Loucy (cell line): Measurements from ENCODE around the gene CHN2.

ENCODE experiments used
- H2AFZ ChIP-seq: fragments of 200-600 bp; sonication (generic); 2 replicates; pipeline ENCODE4 v1.6.0; 2016; ENCODE audit warnings: antibody characterized with exemption, mild to moderate bottlenecking, low read length, moderate library complexity
- H3F3A ChIP-seq: fragments of 200-600 bp; 2 replicates; pipeline ENCODE4 v1.6.0; 2016; ENCODE audit warnings: antibody characterized with exemption, low read depth, mild to moderate bottlenecking
- H3K27me3 ChIP-seq: fragments of 200-600 bp; sonication (generic); 2 replicates; pipeline ENCODE4 v1.6.1; 2014; ENCODE audit warnings: low read length, mild to moderate bottlenecking; ENCODE audit not compliant: insufficient read depth, poor library complexity, severe bottlenecking
- H3K36me3 ChIP-seq: fragments of 200-600 bp; sonication (generic); 2 replicates; pipeline ENCODE4 v1.6.1; 2016; ENCODE audit warnings: low read length; ENCODE audit not compliant: insufficient read depth
- H3K4me1 ChIP-seq: fragments of 200-600 bp; sonication (generic); 2 replicates; pipeline ENCODE4 v1.5.1; 2014; ENCODE audit warnings: low read length, mild to moderate bottlenecking; ENCODE audit not compliant: insufficient read depth, poor library complexity, severe bottlenecking
- H3K4me2 ChIP-seq: fragments of 200-600 bp; sonication (generic); 2 replicates; pipeline ENCODE4 v1.6.0; 2014; ENCODE audit warnings: antibody characterized with exemption, low read length, low read depth, mild to moderate bottlenecking; ENCODE audit not compliant: poor library complexity, severe bottlenecking
- H3K4me3 ChIP-seq: fragments of 200-600 bp; sonication (generic); 2 replicates; pipeline ENCODE4 v1.5.1; 2014; ENCODE audit warnings: low read length, mild to moderate bottlenecking, mixed read lengths; ENCODE audit not compliant: poor library complexity, severe bottlenecking
- H3K79me2 ChIP-seq: fragments of 200-600 bp; sonication (generic); 2 replicates; pipeline ENCODE4 v1.6.1; 2014; ENCODE audit warnings: low read length; ENCODE audit not compliant: insufficient read depth
- H3K9ac ChIP-seq: fragments of 200-600 bp; sonication (generic); 2 replicates; pipeline ENCODE4 v1.6.0; 2014; ENCODE audit warnings: mild to moderate bottlenecking, low read depth, low read length, moderate library complexity; ENCODE audit not compliant: poor library complexity, severe bottlenecking
- H3K9me2 ChIP-seq: fragments of 200-600 bp; sonication (generic); replicated peaks from 2 replicates; pipeline ENCODE4 v1.6.1; 2016; ENCODE audit warnings: low read depth, low read length, mixed read lengths
- H3K9me3 ChIP-seq: fragments of 200-600 bp; sonication (generic); 2 replicates; pipeline ENCODE4 v1.6.1; 2014; ENCODE audit warnings: mild to moderate bottlenecking, antibody characterized with exemption, low read length, low read depth; ENCODE audit not compliant: insufficient read depth
- H4K20me1 ChIP-seq: fragments of 200-600 bp; sonication (generic); 2 replicates; pipeline ENCODE4 v1.6.0; 2014; ENCODE audit warnings: antibody characterized with exemption, low read length, mild to moderate bottlenecking; ENCODE audit not compliant: insufficient read depth, poor library complexity, severe bottlenecking
- CTCF ChIP-seq: fragments of 200-600 bp; sonication (generic); conservative IDR thresholded peaks from 2 replicates; pipeline ENCODE4 v1.5.1; 2014; ENCODE audit warnings: mild to moderate bottlenecking, antibody characterized with exemption, low read length
- EZH2phosphoT487 ChIP-seq: fragments of 200-600 bp; IDR thresholded peaks from 2 replicates; pipeline ENCODE4 v1.6.1; 2018; ENCODE audit warnings: antibody characterized with exemption, mild to moderate bottlenecking, moderate library complexity, borderline replicate concordance

Gene CHN2

DNA sequence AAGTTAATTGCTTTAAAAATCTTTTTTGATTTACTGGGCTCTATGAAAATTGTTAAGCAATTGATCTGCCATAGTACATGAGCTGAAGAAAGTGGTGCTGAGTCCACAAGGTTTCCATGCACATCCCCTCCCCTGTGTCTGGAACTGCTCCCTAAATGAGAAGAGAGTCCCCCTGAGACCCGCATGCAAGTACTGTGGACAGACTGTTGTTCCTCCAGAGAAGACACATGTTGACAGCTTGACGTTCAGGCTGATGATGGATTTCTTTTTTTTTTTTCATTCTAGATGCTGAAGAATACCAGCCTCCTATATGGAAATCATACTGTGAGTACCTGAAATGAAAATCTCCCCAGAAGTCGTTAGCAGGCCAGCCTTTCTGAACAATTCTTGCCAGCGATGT, 159.8 kb downstream of the CHN2 start:
- Histone ChIP-seq H3F3A (no peaks in the 10 kb centered on the region), H3K9me2 (no peaks in the 10 kb centered on the region), H3K4me2 (no peak overlapping the region), H3K9ac (no peak overlapping the region), H3K36me3 (peaks cover 4% of the 10 kb centered on the region; the same call in 1 of the 2 replicates), H3K9me3 (no peaks in the 10 kb centered on the region), H4K20me1 (no peaks in the 10 kb centered on the region), H3K27me3 (no peaks in the 10 kb centered on the region), H3K79me2 (no peaks in the 10 kb centered on the region), H2AFZ (no peak overlapping the region), H3K4me3 (no peak overlapping the region), H3K4me1 (peaks cover 11% of the 10 kb centered on the region)
- no peak for TF ChIP-seq EZH2phosphoT487

DNA sequence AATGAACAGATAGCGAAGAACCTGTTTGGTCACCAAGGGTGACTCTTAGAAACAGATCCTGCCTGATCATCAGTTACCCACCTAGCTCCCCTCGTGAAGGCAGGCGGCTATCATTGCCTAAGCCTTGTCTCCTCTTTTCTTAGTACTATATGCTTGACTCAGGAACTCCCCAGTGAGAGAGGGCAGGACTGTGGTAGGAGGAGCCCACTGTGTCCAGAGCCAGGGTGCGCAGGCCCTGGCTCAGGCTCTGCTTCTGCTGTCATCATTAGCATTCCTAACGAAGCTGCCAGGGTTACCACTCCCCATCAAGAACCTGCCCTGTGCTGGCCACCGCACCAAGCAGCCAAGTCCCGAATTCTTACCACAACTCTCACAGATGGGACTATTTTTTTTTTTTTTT, 160.8 kb downstream of the CHN2 start:
- Histone ChIP-seq H3K9ac (no peak overlapping the region), H3K79me2 (no peaks in the 10 kb centered on the region), H3K27me3 (no peaks in the 10 kb centered on the region), H3K9me3 (no peaks in the 10 kb centered on the region), H4K20me1 (no peaks in the 10 kb centered on the region), H3K4me1 (peaks cover under 1% of the 10 kb centered on the region), H3F3A (no peaks in the 10 kb centered on the region), H3K9me2 (no peaks in the 10 kb centered on the region), H3K36me3 (peaks cover 4% of the 10 kb centered on the region; the same call in 1 of the 2 replicates), H3K4me2 (no peak overlapping the region), H2AFZ (no peak overlapping the region), H3K4me3 (no peak overlapping the region)
- TF ChIP-seq CTCF (no peak), EZH2phosphoT487 (no peak)

DNA sequence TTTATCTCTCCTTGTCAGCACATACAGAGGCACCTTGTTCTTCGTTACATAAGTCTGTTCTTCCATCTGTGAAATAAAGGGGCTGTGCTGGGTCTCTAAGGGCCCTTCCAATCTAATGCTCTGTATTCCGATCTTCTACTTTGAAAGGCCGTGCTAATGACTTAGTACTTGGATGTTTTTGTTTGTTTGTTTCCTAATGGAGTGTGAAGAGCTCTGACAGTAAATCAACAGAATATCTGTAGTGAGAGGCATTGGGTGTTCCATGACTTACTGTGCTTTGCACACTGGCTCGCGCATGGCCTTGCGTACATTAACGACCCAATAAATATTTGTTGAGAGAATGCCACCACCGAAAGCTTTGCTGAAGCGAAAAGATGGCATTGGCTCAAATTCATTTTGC, 162.1 kb downstream of the CHN2 start:
- TF ChIP-seq EZH2phosphoT487 (no peak), CTCF (no peak)
- H3K4me1 ChIP-seq: no peaks in the 10 kb centered on the region
- H4K20me1 ChIP-seq: no peaks in the 10 kb centered on the region
- no peak overlapping the region for H3K9ac ChIP-seq
- no peaks in the 10 kb centered on the region for H3K27me3 ChIP-seq
- H2AFZ ChIP-seq: no peak overlapping the region
- no peaks in the 10 kb centered on the region for H3K9me3 ChIP-seq
- H3F3A ChIP-seq: no peaks in the 10 kb centered on the region
- no peak overlapping the region for H3K4me2 ChIP-seq
- H3K4me3 ChIP-seq: no peak overlapping the region
- no peaks in the 10 kb centered on the region for H3K9me2 ChIP-seq
- H3K79me2 ChIP-seq: no peaks in the 10 kb centered on the region
- peaks cover 4% of the 10 kb centered on the region; the same call in 1 of the 2 replicates for H3K36me3 ChIP-seq

- Histone ChIP-seq H3K4me3 (no peak overlapping the region), H3K9me2 (no peaks in the 10 kb centered on the region), H4K20me1 (no peaks in the 10 kb centered on the region), H2AFZ (no peak overlapping the region), H3K4me2 (no peak overlapping the region), H3K4me1 (no peaks in the 10 kb centered on the region), H3F3A (no peaks in the 10 kb centered on the region), H3K9me3 (no peaks in the 10 kb centered on the region), H3K79me2 (no peaks in the 10 kb centered on the region), H3K36me3 (peaks cover 4% of the 10 kb centered on the region; the same call in 1 of the 2 replicates), H3K9ac (no peak overlapping the region), H3K27me3 (no peaks in the 10 kb centered on the region)
- TF ChIP-seq EZH2phosphoT487: no peak
- TF ChIP-seq CTCF: no peak
These were observed 165.0 kb downstream of the CHN2 start for GRCh38 chr7:29359482-29360093.
